Left colon (tissue), 2 donors: Measurements from ENCODE around the gene INMT. TPM values are rescaled to one million over a fixed set of nuclear protein-coding genes. Genes with fewer than 3 reads are reported as not detected.

ENCODE experiments used
- ATAC-seq: fragments of 200-7000 bp; cut with Tn5 transposase; one replicate; pipeline ENCODE4 v1.9.1; 2020; ENCODE audit warnings: mild to moderate bottlenecking, moderate library complexity
- DNase-seq, 2 donors: peaks; one replicate each; pipeline ENCODE4 v3.0.0-alpha.2; 2020
- intact Hi-C, 2 donors: fragments of 100-400 bp; cut with DNase I in 1 of 2; cut with micrococcal nuclease in 1 of 2; formaldehyde crosslinking; loops; one replicate each; pipeline versions ENCODE4 v1.11.2 to v1.14.0; 2022; cut with DNase I, micrococcal nuclease
- total RNA-seq, 2 donors: library from RNA; stranded (reverse); fragmentation: NEBNext Ultra II Directional; extraction: Animal tissue kit (Norgen Biotek cat#: 25700); gene quantifications; one replicate each; pipeline ENCODE4 v1.2.1, GENCODE V29; 2021
- donor health status: DM: no; HTN: no; CAD: no.
- donor health status: DM: yes; HTN: yes; CAD: no.

The INMT gene
- total RNA-seq, 2 donors from 2014 or later, result 3.5 to 6.4 TPM

GRCh38 chr7:30799976-30800661 lies 48.2 kb downstream of the INMT start:
- ATAC-seq, result no peak
- intact Hi-C loops, result loop anchor here in 1 of 2 donors (5.0 kb wide), 1 partner anchor 177 kb away; no protein-coding TSS in a partner anchor

GRCh38 chr7:30800785-30801252 lies 48.9 kb downstream of the INMT start:
- peak; percentile 69 for ATAC-seq
- intact Hi-C loops, result loop anchor here in 1 of 2 donors (5.0 kb wide), 1 partner anchor 176 kb away; no protein-coding TSS in a partner anchor
- peak in 1 of 2 donors; percentile 40 for DNase-seq

More at GRCh38 chr7:30799976-30800661, 48.2 kb downstream of the INMT start:
- no peak for DNase-seq

GRCh38 chr7:30802812-30803211 lies 50.9 kb downstream of the INMT start:
- ATAC-seq (no peak), DNase-seq (no peak)
- intact Hi-C loops, result loop anchor here in 1 of 2 donors (5.0 kb wide), 1 partner anchor 174 kb away; no protein-coding TSS in a partner anchor

- intact Hi-C loops, result loop anchor here in 1 of 2 donors (5.0 kb wide), 1 partner anchor 173 kb away; no protein-coding TSS in a partner anchor
- DNase-seq (no peak), ATAC-seq (no peak)
Measured at GRCh38 chr7:30804078-30804661, 52.2 kb downstream of the INMT start.

GRCh38 chr7:30805081-30805691 lies 53.3 kb downstream of the INMT start:
- DNase-seq (no peak), ATAC-seq (no peak)
- intact Hi-C loops, result no loop called here

- intact Hi-C loops, result no loop called here
- no peak for DNase-seq
- ATAC-seq, result no peak
Measured at GRCh38 chr7:30805931-30806330, 54.0 kb downstream of the INMT start.

Other genes starting within 250 kb of the INMT start
- 10 to 100 TPM; 34.8 to 47.6 TPM for gene GGCT, start 247.3 kb upstream of the INMT start, total RNA-seq
- gene GARS1, start 157.3 kb upstream of the INMT start, total RNA-seq, result 100 to 1,000 TPM in 1 of 2 donors, 10 to 100 TPM in 1; 57.8 to 104 TPM
- under 1 TPM in 1 of 2 donors, not detected in 1; 0.09 TPM for gene CRHR2, start 69.7 kb upstream of the INMT start, total RNA-seq
- 1 to 10 TPM; 3.2 to 3.8 TPM for gene MINDY4, start 19.3 kb downstream of the INMT start, total RNA-seq
- gene AQP1, start 159.7 kb downstream of the INMT start, total RNA-seq, result 10 to 100 TPM; 27.6 to 45.5 TPM
- not detected for gene GHRHR, start 211.8 kb downstream of the INMT start, total RNA-seq